NCI-H187 (cell line): ENCODE measurements around the gene DENND1A.

Experiments used
- DNase-seq, 2 experiments: peaks; one replicate each; lab custom pipeline; 2025; lab: John Stamatoyannopoulos, UW

Gene DENND1A

DNA sequence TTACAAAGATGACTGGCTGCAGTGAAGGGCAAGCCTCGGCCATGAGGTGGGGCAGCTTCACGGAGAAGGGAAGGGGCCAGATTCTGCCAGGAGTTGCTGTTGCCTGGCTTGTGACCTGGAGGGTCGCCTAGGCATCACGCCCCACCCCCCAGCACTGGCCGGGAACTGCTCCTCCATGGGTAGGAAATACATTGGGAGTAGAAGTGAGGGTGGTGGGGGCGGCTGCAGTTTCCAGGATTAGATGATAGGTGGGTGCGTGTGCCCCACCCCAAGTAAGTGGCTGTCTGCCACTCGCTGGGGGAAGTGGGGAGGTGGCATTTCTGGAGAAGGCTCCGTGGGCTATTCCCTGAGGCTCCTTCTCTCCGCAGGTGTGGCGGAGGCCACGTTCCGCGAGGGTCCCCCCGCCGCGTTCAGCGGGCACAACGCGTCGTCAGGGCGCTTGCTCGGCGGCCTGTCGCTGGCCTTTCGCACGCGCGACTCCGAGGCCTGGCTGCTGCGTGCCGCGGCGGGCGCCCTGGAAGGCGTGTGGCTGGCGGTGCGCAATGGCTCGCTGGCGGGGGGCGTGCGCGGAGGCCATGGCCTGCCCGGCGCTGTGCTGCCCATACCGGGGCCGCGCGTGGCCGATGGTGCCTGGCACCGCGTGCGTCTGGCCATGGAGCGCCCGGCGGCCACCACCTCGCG lies 557.0 kb downstream of the DENND1A start:
- DNase-seq = no peak

DNA sequence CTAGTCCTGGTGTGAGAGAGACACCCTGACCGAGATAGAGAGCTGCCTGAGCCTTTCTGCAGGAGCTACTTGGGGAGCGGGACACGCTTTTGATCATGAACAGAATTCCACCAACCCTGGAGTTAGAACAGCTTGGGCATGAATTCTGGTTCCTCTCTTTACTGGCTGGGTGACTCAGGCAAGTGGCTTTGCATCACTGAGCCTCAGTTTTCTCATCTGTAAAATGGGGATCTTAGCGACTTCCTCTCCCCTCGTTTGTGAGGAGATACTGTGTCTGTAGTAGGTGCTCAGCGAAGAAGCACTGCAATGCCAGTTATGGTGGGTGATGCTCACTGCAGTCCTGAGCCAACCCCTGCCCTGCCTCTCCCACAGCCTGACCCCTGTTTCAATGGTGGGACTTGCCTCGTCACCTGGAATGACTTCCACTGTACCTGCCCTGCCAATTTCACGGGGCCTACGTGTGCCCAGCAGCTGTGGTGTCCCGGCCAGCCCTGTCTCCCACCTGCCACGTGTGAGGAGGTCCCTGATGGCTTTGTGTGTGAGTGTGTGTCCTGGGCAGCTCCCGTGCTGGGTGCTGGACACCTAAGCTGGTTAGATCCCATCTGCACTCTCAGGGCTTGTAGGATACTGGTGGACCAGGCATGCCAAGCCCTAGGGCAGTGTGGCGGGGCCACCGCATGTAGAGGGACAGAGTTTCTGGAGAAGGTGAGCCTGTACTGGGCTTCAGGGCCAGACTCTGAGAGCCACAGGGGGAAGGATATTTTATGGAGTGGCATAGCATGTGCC lies 557.9 kb downstream of the DENND1A start:
- DNase-seq = no peak

DNA sequence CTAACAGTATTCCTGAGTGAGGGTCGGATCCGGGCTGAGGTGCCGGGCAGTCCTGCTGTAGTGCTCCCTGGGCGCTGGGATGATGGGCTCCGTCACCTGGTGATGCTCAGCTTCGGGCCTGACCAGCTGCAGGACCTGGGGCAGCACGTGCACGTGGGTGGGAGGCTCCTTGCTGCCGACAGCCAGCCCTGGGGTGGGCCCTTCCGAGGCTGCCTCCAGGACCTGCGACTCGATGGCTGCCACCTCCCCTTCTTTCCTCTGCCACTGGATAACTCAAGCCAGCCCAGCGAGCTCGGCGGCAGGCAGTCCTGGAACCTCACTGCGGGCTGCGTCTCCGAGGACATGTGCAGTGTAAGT lies 558.7 kb downstream of the DENND1A start:
- no peak for DNase-seq

DNA sequence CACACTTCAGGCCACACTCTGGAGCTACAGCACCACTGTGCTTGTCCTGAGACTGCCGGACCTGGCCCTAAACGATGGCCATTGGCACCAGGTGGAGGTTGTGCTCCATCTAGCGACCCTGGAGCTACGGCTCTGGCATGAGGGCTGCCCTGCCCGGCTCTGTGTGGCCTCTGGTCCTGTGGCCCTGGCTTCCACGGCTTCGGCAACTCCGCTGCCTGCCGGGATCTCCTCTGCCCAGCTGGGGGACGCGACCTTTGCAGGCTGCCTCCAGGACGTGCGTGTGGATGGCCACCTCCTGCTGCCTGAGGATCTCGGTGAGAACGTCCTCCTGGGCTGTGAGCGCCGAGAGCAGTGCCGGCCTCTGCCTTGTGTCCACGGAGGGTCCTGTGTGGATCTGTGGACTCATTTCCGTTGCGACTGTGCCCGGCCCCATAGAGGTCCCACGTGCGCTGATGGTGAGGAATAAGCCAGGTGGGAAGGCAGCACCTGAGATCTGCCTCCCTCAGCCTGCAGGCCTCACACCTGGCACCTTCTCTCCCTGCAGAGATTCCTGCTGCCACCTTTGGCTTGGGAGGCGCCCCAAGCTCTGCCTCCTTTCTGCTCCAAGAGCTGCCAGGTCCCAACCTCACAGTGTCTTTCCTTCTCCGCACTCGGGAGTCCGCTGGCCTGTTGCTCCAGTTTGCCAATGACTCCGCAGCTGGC lies 559.2 kb downstream of the DENND1A start:
- no peak for DNase-seq

DNA sequence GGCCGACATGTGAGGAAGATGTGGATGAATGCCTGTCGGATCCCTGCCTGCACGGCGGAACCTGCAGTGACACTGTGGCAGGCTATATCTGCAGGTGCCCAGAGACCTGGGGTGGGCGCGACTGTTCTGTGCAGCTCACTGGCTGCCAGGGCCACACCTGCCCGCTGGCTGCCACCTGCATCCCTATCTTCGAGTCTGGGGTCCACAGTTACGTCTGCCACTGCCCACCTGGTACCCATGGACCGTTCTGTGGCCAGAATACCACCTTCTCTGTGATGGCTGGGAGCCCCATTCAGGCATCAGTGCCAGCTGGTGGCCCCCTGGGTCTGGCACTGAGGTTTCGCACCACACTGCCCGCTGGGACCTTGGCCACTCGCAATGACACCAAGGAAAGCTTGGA lies 559.8 kb downstream of the DENND1A start:
- no peak for DNase-seq

DNA sequence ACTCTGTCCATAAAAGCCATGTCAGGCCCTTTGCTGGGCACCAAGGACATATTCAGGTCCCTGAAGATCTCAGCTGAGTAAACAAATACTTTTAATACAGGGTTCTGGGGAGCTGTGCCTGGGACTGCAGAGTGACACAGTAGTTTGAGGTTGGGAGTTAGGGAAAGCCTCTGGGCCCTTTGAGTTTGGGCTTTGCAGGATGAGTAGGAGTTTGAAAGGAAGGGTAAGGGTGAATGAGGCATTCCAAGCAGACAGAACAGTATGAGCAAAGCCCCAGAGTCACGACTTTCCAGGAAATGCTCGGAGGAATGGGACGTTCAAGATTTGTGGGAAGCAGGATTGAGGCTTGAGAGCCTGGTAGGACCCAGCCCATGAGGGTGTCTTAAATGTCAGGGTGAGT lies 560.6 kb downstream of the DENND1A start:
- DNase-seq = no peak

DNA sequence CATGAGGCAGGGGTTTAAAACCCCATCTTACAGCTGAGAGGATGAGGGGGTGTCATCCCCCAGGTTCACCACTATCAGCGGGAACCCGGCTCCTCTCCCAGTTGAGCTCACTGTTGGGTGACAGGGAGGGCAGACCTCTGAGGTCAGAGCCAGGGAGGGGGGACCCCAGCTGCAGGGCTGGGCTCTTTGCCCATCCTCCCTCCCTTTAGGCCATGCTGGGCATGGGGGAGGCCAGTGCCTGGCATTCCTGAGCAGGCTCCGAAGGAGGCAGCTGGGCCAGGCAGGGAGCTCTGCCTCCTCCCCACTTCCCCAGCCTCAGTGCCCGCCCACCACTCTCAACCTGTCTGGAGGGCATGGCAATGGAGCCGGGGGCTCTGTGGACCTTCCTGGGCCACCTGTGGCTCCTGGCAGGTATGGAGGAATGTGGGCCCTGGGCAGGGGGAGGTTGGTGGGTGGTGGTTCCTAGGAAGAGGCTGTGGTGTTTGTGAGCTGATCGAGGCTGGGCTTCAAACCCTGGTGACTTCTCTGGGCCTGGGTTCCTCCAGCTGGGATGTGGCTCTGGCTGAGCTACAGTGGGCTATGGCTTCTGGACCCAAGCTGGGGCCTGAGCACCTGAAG lies 561.3 kb downstream of the DENND1A start:
- DNase-seq = no peak

DNA sequence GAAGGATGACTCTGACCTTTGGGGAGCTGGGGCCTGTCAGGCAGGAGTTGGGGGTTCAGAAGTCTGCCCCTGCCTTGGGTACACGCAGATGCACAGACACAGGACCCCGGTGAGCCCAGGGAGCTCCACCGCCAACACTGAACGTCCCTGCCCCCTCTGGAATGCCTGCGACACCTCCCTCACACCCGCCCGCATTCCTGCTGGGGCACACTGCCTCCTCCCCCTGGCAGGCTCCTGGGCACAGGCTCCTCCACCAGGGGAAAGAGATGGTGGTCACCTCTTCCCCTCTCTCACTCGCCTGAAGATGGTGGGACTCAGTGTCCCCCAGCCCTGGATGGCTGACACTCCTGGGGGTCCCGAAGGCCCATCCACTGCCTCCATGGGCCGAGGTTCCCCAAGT lies 561.9 kb downstream of the DENND1A start:
- DNase-seq = no peak

DNA sequence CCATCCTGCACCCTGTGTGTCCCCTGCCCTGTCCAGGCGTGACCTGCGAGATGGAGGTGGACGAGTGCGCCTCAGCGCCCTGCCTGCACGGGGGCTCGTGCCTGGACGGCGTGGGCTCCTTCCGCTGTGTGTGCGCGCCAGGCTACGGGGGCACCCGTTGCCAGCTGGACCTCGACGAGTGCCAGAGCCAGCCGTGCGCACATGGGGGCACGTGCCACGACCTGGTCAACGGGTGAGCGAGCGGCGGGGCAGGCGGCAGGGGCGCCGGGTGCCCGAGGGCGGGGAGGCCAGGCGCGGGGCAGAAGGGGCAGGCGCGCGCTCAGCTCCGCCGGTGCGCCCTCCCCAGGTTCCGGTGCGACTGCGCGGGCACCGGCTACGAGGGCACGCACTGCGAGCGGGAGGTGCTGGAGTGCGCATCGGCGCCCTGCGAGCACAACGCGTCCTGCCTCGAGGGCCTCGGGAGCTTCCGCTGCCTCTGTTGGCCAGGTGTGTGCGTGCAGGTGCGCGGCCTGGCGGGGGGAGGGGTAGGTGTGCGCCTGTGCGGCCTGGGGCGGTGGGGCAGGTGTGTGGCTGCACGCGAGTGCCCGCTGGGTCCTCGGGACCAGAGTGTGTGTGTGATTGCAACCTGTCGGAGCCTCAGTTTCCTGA lies 563.9 kb downstream of the DENND1A start:
- no peak for DNase-seq

DNA sequence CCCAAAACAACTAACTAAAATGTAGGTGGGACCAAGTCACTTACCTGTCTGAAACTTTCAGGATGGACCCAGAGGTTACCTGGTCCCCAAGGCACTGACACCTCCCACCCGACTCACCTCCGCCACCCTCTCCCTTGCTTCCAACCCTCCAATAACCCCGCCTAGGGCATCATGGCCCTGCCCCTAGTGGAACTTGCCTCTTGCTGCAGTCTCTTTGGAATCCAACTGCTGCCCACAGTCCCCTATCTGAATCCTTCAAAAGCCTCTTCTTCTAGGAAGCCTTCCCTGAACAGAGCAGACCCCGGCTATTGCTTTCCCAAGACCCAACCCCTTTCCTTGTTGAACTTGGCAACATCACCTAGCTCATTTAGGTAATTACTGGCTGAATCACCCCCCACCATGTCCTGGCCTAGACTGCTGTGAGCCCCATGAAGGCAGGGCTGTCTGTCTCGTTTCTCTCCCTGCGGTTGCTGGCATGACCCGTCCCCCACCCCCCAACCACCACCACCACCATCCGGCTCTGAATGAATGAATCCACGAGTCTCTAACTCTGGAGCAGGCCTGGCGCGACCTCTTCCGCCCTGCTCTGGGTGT lies 564.5 kb downstream of the DENND1A start:
- DNase-seq = no peak

DNA sequence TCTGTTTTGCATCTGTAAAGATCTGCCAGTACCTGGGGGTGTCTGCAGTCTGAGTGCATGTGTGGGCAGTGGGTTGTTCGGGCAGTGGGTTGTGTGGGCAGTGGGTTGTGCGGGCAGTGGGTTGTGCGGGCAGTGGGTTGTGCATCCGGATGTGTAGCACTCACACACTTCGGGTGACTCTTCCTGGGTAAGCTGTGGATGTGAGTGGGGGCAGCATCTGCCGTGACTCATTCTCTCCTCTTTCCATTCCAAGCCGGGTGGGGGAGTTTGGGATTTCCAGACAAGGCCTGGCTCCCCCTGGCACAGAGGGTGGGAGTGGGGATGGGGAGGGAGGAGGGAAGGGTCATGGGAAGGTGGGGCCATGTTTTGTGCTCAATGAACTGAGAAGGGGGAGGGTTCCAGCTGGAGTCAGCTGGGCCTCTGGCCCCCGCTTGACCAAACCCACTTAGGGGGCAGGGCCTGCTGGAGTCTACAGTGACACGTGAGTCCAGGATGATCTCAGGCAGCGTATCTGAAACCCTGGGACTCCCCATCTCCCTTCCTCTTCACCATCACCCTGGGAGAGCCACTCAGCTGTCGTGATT lies 565.6 kb downstream of the DENND1A start:
- DNase-seq = no peak

DNA sequence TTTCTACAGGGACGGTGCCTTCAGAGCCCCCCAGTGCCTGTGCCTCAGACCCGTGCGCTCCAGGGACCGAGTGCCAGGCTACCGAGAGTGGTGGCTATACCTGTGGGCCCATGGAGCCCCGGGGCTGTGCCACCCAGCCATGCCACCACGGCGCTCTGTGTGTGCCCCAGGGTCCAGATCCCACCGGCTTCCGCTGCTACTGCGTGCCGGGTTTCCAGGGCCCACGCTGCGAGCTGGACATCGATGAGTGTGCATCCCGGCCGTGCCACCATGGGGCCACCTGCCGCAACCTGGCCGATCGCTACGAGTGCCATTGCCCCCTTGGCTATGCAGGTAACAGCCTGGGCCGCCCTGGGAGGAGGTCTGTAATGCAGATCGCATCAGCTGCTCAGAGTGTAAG lies 567.1 kb downstream of the DENND1A start:
- DNase-seq = no peak

DNA sequence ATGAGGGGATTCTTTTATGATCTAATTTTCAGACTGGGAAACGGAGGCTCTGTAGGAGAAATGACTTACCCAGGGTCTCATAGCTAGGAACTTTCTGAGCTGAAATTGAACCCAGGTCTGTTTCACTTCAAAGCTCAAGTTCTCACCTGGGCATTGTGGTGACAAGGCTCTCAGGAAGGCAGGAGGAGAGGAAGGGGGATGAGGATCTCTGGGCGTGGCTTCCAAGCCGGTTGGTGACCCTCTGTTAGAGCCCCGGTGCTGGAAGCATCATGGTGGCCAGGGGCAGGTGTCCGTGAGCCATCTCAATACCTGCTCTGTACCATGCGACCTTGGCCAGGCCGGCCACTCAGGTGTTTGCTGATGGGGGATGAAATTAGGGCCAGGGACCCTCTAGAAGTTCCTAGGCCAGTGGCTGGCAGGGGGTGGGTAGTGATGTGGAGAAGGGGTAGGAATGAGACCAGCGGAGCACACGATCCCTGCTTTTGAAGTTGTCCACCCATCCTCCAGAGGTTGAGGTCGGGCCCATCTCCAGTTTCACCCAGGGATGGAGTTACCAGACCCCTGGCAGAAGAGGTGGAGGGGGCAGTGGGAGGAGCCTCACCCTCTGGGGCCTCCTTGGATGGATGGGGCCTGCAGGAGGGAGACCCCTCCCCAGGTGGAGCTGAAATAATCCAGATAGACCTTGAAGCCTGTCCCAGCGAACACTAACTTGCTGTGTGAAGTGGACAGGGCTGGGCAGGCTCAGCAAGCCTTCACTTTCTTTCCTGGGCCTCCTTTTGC lies 568.0 kb downstream of the DENND1A start:
- DNase-seq = no peak

DNA sequence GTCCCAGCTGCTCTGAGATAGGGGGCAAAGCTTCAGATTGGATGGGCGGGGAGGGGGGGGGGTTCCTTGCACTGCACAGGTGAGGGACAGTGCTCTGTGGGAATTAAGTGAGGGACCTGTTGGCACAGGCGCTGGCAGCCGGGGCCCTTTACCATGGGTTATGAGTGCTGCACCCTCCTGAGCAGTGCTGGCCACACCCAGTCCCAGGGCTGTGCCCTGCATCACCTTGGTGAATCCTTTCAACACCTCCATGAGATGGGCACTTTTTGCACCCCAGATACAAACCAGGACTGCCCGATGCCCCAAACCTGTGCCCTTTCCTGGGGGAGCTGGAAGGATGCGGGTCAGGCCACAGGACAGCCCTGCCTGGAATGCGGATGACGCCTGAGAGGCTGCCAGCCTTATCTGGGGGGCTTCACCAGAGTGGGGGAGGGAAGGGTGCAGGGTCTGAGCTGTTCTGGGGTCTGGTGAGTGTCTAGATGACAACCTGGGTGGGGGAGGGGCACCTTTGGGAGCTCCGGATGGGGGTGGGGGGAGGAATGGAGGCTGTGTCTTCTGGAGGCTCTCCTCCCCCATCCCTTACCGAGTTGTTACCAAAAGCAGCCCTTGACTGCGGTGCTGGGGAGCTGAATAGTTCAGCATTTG lies 568.7 kb downstream of the DENND1A start:
- DNase-seq = no peak

DNA sequence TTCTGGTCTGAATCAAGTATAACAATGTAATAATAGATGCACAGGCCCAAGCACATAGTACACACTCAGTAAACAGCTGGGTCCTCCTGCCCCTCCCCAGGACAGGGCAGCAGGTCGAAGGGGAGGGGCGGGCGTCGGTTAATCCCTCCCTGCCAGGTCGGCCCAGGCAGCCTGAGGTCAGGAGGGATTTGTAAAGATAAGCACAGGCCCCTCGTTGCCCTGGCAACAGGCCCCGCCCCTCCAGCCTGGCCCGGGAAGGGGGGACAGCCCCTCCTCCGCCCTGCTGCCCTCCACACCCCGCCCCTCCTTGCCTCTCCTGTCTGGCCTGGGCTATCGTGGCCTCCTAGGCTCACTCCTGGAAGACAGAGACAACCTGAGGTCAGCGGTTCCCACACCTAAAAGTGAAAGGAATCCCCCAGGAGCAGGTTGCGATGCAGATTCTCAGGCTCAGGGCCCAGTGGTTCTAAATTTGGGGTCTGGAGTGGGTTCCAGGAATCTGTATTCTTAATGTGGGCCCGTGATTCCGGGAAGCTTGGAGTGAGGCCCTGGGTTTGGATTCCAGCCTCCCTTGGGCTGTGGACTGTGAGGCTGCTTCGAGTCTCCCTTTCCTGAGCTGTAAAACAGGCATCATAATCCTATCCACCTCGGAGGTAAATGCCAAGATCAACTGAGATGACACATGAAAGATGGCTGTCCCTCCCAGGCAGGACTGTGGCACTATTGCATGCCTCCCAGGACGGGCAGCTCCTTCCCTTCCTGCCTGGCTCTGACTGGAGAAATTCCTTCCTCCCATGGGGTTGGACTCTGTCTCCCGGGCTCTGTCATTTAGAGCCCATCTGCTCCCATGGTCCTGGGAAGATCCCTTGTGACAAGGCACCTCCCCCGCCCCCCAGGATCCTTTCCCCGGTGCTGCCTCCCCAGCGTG lies 569.5 kb downstream of the DENND1A start:
- peak in 1 of 2 experiments; percentile 28 for DNase-seq

DNA sequence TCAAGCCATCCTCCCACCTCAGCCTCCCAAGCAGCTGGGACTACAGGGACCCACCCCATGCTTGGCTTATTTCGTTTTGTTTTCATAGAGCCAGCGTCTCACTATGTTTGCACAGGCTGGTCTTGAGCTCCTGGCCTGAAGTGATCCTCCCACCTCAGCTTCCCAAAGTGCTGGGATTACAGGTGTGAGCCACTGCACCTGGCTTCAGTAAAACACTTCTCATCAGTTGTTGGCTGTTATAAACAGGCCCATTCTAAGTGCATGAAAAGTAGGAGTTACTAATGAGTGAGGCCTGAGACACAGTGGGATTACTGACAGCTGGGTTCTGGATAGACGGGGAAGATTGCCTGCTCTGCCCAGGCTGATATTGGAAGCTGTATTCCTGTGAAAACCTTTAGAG lies 570.4 kb downstream of the DENND1A start:
- DNase-seq = peak in 1 of 2 experiments; percentile 3

DNA sequence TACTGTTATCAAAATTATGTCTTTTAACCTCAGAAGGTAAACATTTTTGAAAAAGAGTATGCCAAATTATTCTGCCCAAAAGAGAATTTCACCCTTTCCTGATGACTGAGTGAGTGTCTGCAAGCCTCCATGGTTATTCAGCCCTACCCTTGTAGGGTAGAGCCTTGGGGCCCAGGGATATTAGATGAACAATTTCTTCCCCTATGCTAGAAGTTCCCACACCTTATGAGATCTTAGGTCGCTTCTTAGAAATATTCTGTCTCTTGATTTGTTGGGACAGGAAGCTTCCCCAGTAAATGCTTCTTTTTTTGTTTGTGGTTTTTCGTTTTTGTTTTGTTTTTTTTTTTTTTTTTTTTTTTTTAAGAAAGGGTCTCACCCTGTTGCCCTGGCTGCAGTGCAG lies 570.8 kb downstream of the DENND1A start:
- DNase-seq = no peak

DNA sequence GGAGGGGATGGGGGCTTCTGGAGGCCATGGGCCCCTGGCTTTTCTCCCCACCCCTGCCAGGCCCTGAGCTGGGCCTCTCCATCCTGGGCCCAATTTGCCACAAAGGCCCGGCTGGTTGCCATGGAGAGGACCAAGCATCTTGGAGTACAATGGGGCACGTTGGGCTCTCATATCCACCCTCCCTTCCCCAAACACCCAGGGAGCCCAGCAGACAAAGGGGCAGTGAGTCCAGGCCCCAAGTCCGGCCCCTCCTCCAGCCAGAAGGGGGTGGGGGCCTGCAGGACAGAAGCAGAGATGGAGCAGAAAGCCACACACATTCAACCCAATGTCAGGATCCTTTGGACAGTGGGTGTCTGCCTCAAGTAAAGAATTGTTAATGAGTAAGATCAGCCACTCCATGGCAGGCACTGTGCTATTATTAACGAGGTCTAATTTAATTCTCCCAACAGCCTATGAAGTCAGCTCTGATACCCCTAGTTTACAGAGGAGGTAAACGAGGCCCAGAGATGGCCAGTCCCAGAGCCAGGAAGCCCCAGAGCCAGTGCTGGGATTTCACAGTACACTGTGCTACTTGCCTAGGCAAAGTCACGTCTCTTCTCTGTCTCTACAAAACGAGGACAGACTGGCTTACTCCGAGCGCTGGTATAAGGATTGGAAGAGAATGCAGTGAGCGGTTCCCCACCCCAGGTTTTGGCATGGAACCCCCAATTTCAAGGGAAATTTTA lies 571.6 kb downstream of the DENND1A start:
- DNase-seq = no peak

DNA sequence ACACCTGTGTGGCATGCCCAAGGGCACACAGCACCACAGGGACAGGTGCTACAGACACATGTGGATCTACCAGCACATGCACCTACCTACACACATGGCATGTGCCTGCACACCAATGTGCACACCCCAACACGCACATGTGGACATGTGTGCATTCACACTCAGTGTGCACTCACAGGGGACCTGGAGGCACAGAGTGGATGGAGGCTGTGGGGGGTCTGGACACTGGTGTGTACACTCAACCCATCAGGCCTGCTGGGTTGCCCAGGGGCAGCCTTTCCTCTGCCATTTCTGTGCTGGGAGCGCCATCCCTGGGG lies 572.2 kb downstream of the DENND1A start:
- no peak for DNase-seq
